ENCODE results near the gene WDR83. TPM values are rescaled to one million over a fixed set of nuclear protein-coding genes. Genes with fewer than 3 reads are reported as not detected.
A peak's percentile ranks its signal among the peaks of the same experiment; 100 is the strongest.
"Not testable (repeated sequence)": the region's sequence is repeated elsewhere in the genome, so short reads cannot be mapped to it uniquely, and the experiment has no call there.

Gene WDR83
- polyA plus RNA-seq, 2 of the 4 experiments (the other 2 are of a cell fraction) = 4.8 to 11.4 TPM

GRCh38 chr19:12711187-12711586 is 44.6 kb downstream of the WDR83 start:
- H3K27ac ChIP-seq = no peak overlapping the region
- no peak for ATAC-seq
- H3K4me1 ChIP-seq = no peaks in the 10 kb centered on the region
- H3K9me3 ChIP-seq = no peaks in the 10 kb centered on the region
- ChIA-PET POLR2A (no interaction called here), CTCF (interaction anchor here (1.0 to 1.6 kb wide), 2 partner anchors 34 to 49 kb away, joined by 7 read pairs; no protein-coding TSS in a partner anchor)
- 91% methylated on average over 12 of the region's 17 CpGs for WGBS (ENCODE audit: missing lambda C conversion rate)
- no peak overlapping the region for H3K4me3 ChIP-seq
- FAIRE-seq = no peak
- TF ChIP-seq RFX5 (IDR thresholded peaks at IDR 0.05) (no peak), MAFK (IDR thresholded peaks at IDR 0.05; ENCODE audit: partially characterized antibody) (no peak), EHMT2 (IDR thresholded peaks at IDR 0.05; ENCODE audit: low read depth) (no peak), KDM1A (IDR thresholded peaks at IDR 0.05; ENCODE audit: low read depth) (no peak), HOXA7 (CRISPR knock-in tag; IDR thresholded peaks at IDR 0.05) (no peak), HMGXB4 (CRISPR knock-in tag; IDR thresholded peaks at IDR 0.05; ENCODE audit: borderline replicate concordance) (no peak)
- H3K4me2 ChIP-seq = no peak overlapping the region
- no peak for DNase-seq (ENCODE audit: low read depth in 1 of 2, low spot score in 1 of 2)

GRCh38 chr19:12712077-12712476 is 45.5 kb downstream of the WDR83 start:
- H3K4me3 ChIP-seq; FAIRE-seq; H3K9me3 ChIP-seq; DNase-seq (ENCODE audit: low read depth in 1 of 2, low spot score in 1 of 2); H3K4me2 ChIP-seq; H3K27ac ChIP-seq; ATAC-seq; H3K4me1 ChIP-seq; POLR2A ChIA-PET: not testable (repeated sequence)
- CTCF ChIA-PET = interaction anchor here (0.7 to 1.6 kb wide), 2 partner anchors 35 to 86 kb away, joined by 3 to 7 read pairs; no protein-coding TSS in a partner anchor
- 37% methylated on average over 13 of the region's 14 CpGs for WGBS (ENCODE audit: missing lambda C conversion rate)

GRCh38 chr19:12713304-12713703 is 46.7 kb downstream of the WDR83 start:
- 91% methylated on average over 9 of the region's 9 CpGs for WGBS (ENCODE audit: missing lambda C conversion rate)
- H3K27ac ChIP-seq; DNase-seq (ENCODE audit: low read depth in 1 of 2, low spot score in 1 of 2); H3K4me2 ChIP-seq; H3K4me3 ChIP-seq; ATAC-seq; H3K9me3 ChIP-seq; POLR2A ChIA-PET; FAIRE-seq; H3K4me1 ChIP-seq: not testable (repeated sequence)
- TF ChIP-seq ZC3H11A (IDR thresholded peaks at IDR 0.05) = peak; percentile 46
- CTCF ChIA-PET = interaction anchor here (1.3 to 7.4 kb wide), 4 partner anchors 44 to 135 kb away, joined by 3 to 46 read pairs (median 5); no protein-coding TSS in a partner anchor

GRCh38 chr19:12715102-12715501 is 48.5 kb downstream of the WDR83 start:
- H3K27ac ChIP-seq = no peak overlapping the region
- TF ChIP-seq FOSB (CRISPR knock-in tag; IDR thresholded peaks at IDR 0.05) (no peak), NR3C1 (IDR thresholded peaks at IDR 0.05) (no peak), HOXB5 (CRISPR knock-in tag; IDR thresholded peaks at IDR 0.05) (no peak), E2F6 (IDR thresholded peaks at IDR 0.05; ENCODE audit: borderline replicate concordance, low read depth) (no peak), POLR2A (IDR thresholded peaks at IDR 0.05; ENCODE audit: low read length) (no peak), MAX (IDR thresholded peaks at IDR 0.05) (no peak), KDM5A (IDR thresholded peaks at IDR 0.05) (no peak), CBX2 (IDR thresholded peaks at IDR 0.05; ENCODE audit: borderline replicate concordance, low read depth) (no peak), ATOH8 (CRISPR knock-in tag; IDR thresholded peaks at IDR 0.05; ENCODE audit: low read depth) (no peak), MAZ (IDR thresholded peaks at IDR 0.05; ENCODE audit: borderline replicate concordance, low read depth, low read length) (no peak), ZSCAN20 (CRISPR knock-in tag; IDR thresholded peaks at IDR 0.05) (no peak), RFX5 (IDR thresholded peaks at IDR 0.05) (no peak)
- TF ChIP-seq, protein P1, sequence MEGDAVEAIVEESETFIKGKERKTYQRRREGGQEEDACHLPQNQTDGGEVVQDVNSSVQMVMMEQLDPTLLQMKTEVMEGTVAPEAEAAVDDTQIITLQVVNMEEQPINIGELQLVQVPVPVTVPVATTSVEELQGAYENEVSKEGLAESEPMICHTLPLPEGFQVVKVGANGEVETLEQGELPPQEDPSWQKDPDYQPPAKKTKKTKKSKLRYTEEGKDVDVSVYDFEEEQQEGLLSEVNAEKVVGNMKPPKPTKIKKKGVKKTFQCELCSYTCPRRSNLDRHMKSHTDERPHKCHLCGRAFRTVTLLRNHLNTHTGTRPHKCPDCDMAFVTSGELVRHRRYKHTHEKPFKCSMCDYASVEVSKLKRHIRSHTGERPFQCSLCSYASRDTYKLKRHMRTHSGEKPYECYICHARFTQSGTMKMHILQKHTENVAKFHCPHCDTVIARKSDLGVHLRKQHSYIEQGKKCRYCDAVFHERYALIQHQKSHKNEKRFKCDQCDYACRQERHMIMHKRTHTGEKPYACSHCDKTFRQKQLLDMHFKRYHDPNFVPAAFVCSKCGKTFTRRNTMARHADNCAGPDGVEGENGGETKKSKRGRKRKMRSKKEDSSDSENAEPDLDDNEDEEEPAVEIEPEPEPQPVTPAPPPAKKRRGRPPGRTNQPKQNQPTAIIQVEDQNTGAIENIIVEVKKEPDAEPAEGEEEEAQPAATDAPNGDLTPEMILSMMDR (IDR thresholded peaks at IDR 0.05) = no peak
- no peak overlapping the region for H3K4me2 ChIP-seq
- DNase-seq (ENCODE audit: low read depth in 1 of 2, low spot score in 1 of 2) = no peak
- CTCF ChIA-PET = interaction anchor here (1.2 to 7.4 kb wide), 4 partner anchors 42 to 133 kb away, joined by 3 to 46 read pairs (median 12); no protein-coding TSS in a partner anchor
- WGBS (ENCODE audit: missing lambda C conversion rate) = 100% methylated on average over 5 of the region's 15 CpGs
- no peaks in the 10 kb centered on the region for H3K9me3 ChIP-seq
- no peak for FAIRE-seq
- POLR2A ChIA-PET = no interaction called here
- no peak for ATAC-seq
- H3K4me1 ChIP-seq = no peaks in the 10 kb centered on the region
- H3K4me3 ChIP-seq = no peak overlapping the region
